GM23248 (cell line): ENCODE measurements around the gene METTL15. TPM values are rescaled to one million over a fixed set of nuclear protein-coding genes. Genes with fewer than 3 reads are reported as not detected.

Source experiments
- DNase-seq: peaks from one replicate; pipeline ENCODE4 v3.0.0-alpha.2; 2015
- H2AFZ ChIP-seq: fragments of 200-600 bp; sonication (generic); 2 replicates; pipeline ENCODE4 v1.6.1; 2016; ENCODE audit warnings: antibody characterized with exemption
- H3F3A ChIP-seq: fragments of 200-600 bp; sonication (generic); 2 replicates; pipeline ENCODE4 v1.6.1; 2016; ENCODE audit warnings: mild to moderate bottlenecking, antibody characterized with exemption, mixed run types; ENCODE audit not compliant: insufficient read depth
- H3K27ac ChIP-seq: fragments of 200-600 bp; sonication (generic); 2 replicates; pipeline ENCODE4 v1.5.1; 2016; ENCODE audit warnings: mild to moderate bottlenecking
- H3K27me3 ChIP-seq: fragments of 200-600 bp; sonication (generic); replicated peaks from 2 replicates; pipeline ENCODE4 v1.6.1; 2016; ENCODE audit warnings: mild to moderate bottlenecking; ENCODE audit not compliant: insufficient read depth
- H3K36me3 ChIP-seq: fragments of 200-600 bp; sonication (generic); 2 replicates; pipeline ENCODE4 v1.6.1; 2016; ENCODE audit warnings: low read depth, mild to moderate bottlenecking
- H3K4me1 ChIP-seq: fragments of 200-600 bp; sonication (generic); 2 replicates; pipeline ENCODE4 v1.6.1; 2016; ENCODE audit warnings: mild to moderate bottlenecking; ENCODE audit not compliant: insufficient read depth
- H3K4me2 ChIP-seq: fragments of 200-600 bp; sonication (generic); one replicate; pipeline ENCODE4 v1.6.1; 2016; ENCODE audit warnings: mild to moderate bottlenecking; ENCODE audit not compliant: unreplicated experiment
- H3K4me3 ChIP-seq: fragments of 200-600 bp; sonication (generic); 2 replicates; pipeline ENCODE4 v1.5.1; 2016; ENCODE audit warnings: mild to moderate bottlenecking
- H3K79me2 ChIP-seq: fragments of 200-600 bp; sonication (generic); 2 replicates; pipeline ENCODE4 v1.6.1; 2016; ENCODE audit warnings: mild to moderate bottlenecking; ENCODE audit not compliant: insufficient read depth
- H3K9ac ChIP-seq: fragments of 200-600 bp; sonication (generic); 2 replicates; pipeline ENCODE4 v1.6.1; 2016; ENCODE audit warnings: mild to moderate bottlenecking
- H3K9me2 ChIP-seq: fragments of 200-600 bp; sonication (generic); 2 replicates; pipeline ENCODE4 v1.6.1; 2016; ENCODE audit warnings: mixed run types, mild to moderate bottlenecking, moderate library complexity; ENCODE audit not compliant: insufficient read depth
- H3K9me3 ChIP-seq: fragments of 200-600 bp; sonication (generic); one replicate; pipeline ENCODE4 v1.6.1; 2017; ENCODE audit warnings: low read depth
- H4K20me1 ChIP-seq: fragments of 200-600 bp; sonication (generic); 2 replicates; pipeline ENCODE4 v1.6.0; 2016; ENCODE audit not compliant: insufficient read depth
- EZH2 ChIP-seq: fragments of 200-600 bp; sonication (generic); IDR thresholded peaks from 2 replicates; pipeline ENCODE4 v1.6.1; 2018; ENCODE audit warnings: antibody characterized with exemption, mild to moderate bottlenecking; ENCODE audit not compliant: insufficient read depth, poor library complexity, severe bottlenecking
- EZH2phosphoT487 ChIP-seq: fragments of 200-600 bp; sonication (generic); IDR thresholded peaks from 2 replicates; pipeline ENCODE4 v1.6.1; 2018; ENCODE audit warnings: antibody characterized with exemption, moderate library complexity, mild to moderate bottlenecking, low read depth; ENCODE audit not compliant: insufficient read depth
- WGBS, 2 experiments: methylation state at CpG; one replicate each; pipeline ENCODE4 v1.1.6; 2015 to 2017; ENCODE audit warnings: low lambda C conversion rate in 2 of 2, low coverage in 1 of 2; ENCODE audit errors: missing lambda C conversion rate in 2 of 2; 5-methylcytosine and 5-hydroxymethylcytosine counted together
- in situ Hi-C: fragments of 300-500 bp; cut with MboI; formaldehyde crosslinking; loops from 2 replicates; pipeline ENCODE4 v1.15.0; 2020
- polyA plus RNA-seq: library from polyadenylated mRNA; unstranded; fragments of >200 nt; fragmentation: Nextera tagmentation; extraction: Ambion mirVana; gene quantifications from 2 replicates; pipeline ENCODE4 v1.2.1, GENCODE V29; 2016
- total RNA-seq: library from RNA; depleted of rRNA; stranded (reverse); fragments of >200 nt; shearing (Covaris generic); gene quantifications from 2 replicates; pipeline ENCODE4 v1.2.3, GENCODE V29; 2014

Gene METTL15
- total and polyA plus RNA-seq, 2 experiments from 2014 or later: 13.1 to 15.9 TPM

GRCh38 chr11:28342716-28343115 is 234.5 kb downstream of the METTL15 start:
- in situ Hi-C loops: no loop called here
- TF ChIP-seq EZH2phosphoT487 (no peak), EZH2 (no peak)
- peak overlapping the region; percentile 55 for H2AFZ ChIP-seq
- no peaks in the 10 kb centered on the region for H3K79me2 ChIP-seq
- H3K4me2 ChIP-seq: peak overlapping the region; percentile 40
- peaks cover 28% of the 10 kb centered on the region; the same call in 1 of the 2 replicates for H3F3A ChIP-seq
- H3K9me3 ChIP-seq: peaks cover 8% of the 10 kb centered on the region
- peak; percentile 16 for DNase-seq
- 61 to 69% methylated on average over 1 of the region's 1 CpG for WGBS, 2 experiments
- H3K9me2 ChIP-seq: no peaks in the 10 kb centered on the region
- no peaks in the 10 kb centered on the region for H4K20me1 ChIP-seq
- peaks cover 33% of the 10 kb centered on the region for H3K4me1 ChIP-seq
- peak overlapping the region; percentile 45 for H3K9ac ChIP-seq
- H3K27ac ChIP-seq: peak overlapping the region; percentile 64
- no peaks in the 10 kb centered on the region for H3K36me3 ChIP-seq
- H3K27me3 ChIP-seq: no peaks in the 10 kb centered on the region
- H3K4me3 ChIP-seq: 0 out of 2 replicates have a peak overlapping the region, but pooled peaks have one; percentile 6

GRCh38 chr11:28343304-28344233 is 235.4 kb downstream of the METTL15 start:
- H3F3A ChIP-seq: peaks cover 28% of the 10 kb centered on the region; the same call in 1 of the 2 replicates
- H3K9me3 ChIP-seq: peaks cover 8% of the 10 kb centered on the region
- peak; percentile 81 for DNase-seq
- TF ChIP-seq EZH2phosphoT487 (no peak), EZH2 (no peak)
- H3K9ac ChIP-seq: peak overlapping the region; percentile 45
- no peaks in the 10 kb centered on the region for H3K36me3 ChIP-seq
- peaks cover 36% of the 10 kb centered on the region for H3K4me1 ChIP-seq
- no peaks in the 10 kb centered on the region for H3K9me2 ChIP-seq
- in situ Hi-C loops: no loop called here
- peak overlapping the region; percentile 55 for H2AFZ ChIP-seq
- peak overlapping the region; percentile 64 for H3K27ac ChIP-seq
- no peaks in the 10 kb centered on the region for H3K27me3 ChIP-seq
- 0 out of 2 replicates have a peak overlapping the region, but pooled peaks have one; percentile 6 for H3K4me3 ChIP-seq
- WGBS, 2 experiments: 42 to 49% methylated on average over 5 of the region's 5 CpGs
- no peaks in the 10 kb centered on the region for H3K79me2 ChIP-seq
- no peaks in the 10 kb centered on the region for H4K20me1 ChIP-seq
- peak overlapping the region; percentile 40 for H3K4me2 ChIP-seq

- no peak overlapping the region for H3K4me3 ChIP-seq
- in situ Hi-C loops: no loop called here
- peaks cover 36% of the 10 kb centered on the region for H3K4me1 ChIP-seq
- peak overlapping the region; percentile 29 for H3K4me2 ChIP-seq
- peaks cover 28% of the 10 kb centered on the region; the same call in 1 of the 2 replicates for H3F3A ChIP-seq
- no peaks in the 10 kb centered on the region for H3K36me3 ChIP-seq
- no peaks in the 10 kb centered on the region for H4K20me1 ChIP-seq
- DNase-seq: peak; percentile 37
- no peak overlapping the region for H3K9ac ChIP-seq
- H3K79me2 ChIP-seq: no peaks in the 10 kb centered on the region
- no peak overlapping the region for H2AFZ ChIP-seq
- no peak for TF ChIP-seq EZH2phosphoT487
- TF ChIP-seq EZH2: no peak
- no peaks in the 10 kb centered on the region for H3K9me2 ChIP-seq
- H3K27me3 ChIP-seq: no peaks in the 10 kb centered on the region
- no peak overlapping the region for H3K27ac ChIP-seq
- H3K9me3 ChIP-seq: no peaks in the 10 kb centered on the region
Observed at GRCh38 chr11:28346209-28346608, 238.0 kb downstream of the METTL15 start.

GRCh38 chr11:28346721-28347120 is 238.5 kb downstream of the METTL15 start:
- no peaks in the 10 kb centered on the region for H3K36me3 ChIP-seq
- H2AFZ ChIP-seq: no peak overlapping the region
- DNase-seq: no peak
- H3K27me3 ChIP-seq: no peaks in the 10 kb centered on the region
- no peaks in the 10 kb centered on the region for H3K79me2 ChIP-seq
- H3K27ac ChIP-seq: no peak overlapping the region
- H3K9me3 ChIP-seq: no peaks in the 10 kb centered on the region
- WGBS, 2 experiments: 67 to 92% methylated on average over 1 of the region's 1 CpG
- H3K4me2 ChIP-seq: no peak overlapping the region
- peaks cover 36% of the 10 kb centered on the region for H3K4me1 ChIP-seq
- in situ Hi-C loops: no loop called here
- H3K9me2 ChIP-seq: no peaks in the 10 kb centered on the region
- H3K9ac ChIP-seq: no peak overlapping the region
- no peak overlapping the region for H3K4me3 ChIP-seq
- no peak for TF ChIP-seq EZH2phosphoT487
- TF ChIP-seq EZH2: no peak
- H4K20me1 ChIP-seq: no peaks in the 10 kb centered on the region
- H3F3A ChIP-seq: peaks cover 28% of the 10 kb centered on the region; the same call in 1 of the 2 replicates
